H1 (cell line): ENCODE results near the gene RASGRP4.
"Not testable (repeated sequence)": the region's sequence is repeated elsewhere in the genome, so short reads cannot be mapped to it uniquely, and the experiment has no call there.

ENCODE experiments used
- BACH1 ChIP-seq: IDR thresholded peaks from 2 replicates; pipeline ENCODE4 v1.6.1; 2012; ENCODE audit warnings: low read length, improper control_type of control experiment
- BRCA1 ChIP-seq: IDR thresholded peaks from 2 replicates; pipeline ENCODE4 v1.6.1; 2012; ENCODE audit warnings: low read depth, low read length, improper control_type of control experiment
- EZH2 ChIP-seq: fragments of 200-600 bp; sonication (generic); IDR thresholded peaks from 2 replicates; pipeline ENCODE4 v1.7.1; 2012; ENCODE audit warnings: low read depth, mild to moderate bottlenecking, moderate library complexity, low read length, inconsistent platforms; ENCODE audit not compliant: severe bottlenecking
- GABPA ChIP-seq: IDR thresholded peaks from 2 replicates; pipeline ENCODE4 v1.6.1; 2011; ENCODE audit warnings: mild to moderate bottlenecking, low read length, moderate library complexity, borderline replicate concordance; ENCODE audit not compliant: insufficient read depth
- POLR2A ChIP-seq, 2 experiments: IDR thresholded peaks; 1 replicate in 1 of 2; 2 replicates in 1 of 2; pipeline ENCODE4 v1.6.1; 2011; ENCODE audit warnings: low read depth in 2 of 2, low read length in 2 of 2, mild to moderate bottlenecking in 2 of 2; ENCODE audit errors: control extremely low read depth in 1 of 2
- POLR2AphosphoS5 ChIP-seq: IDR thresholded peaks from 2 replicates; pipeline ENCODE4 v1.6.1; 2011; ENCODE audit warnings: low read depth, low read length
- POU5F1 ChIP-seq: IDR thresholded peaks from 2 replicates; pipeline ENCODE4 v1.6.1; 2011; ENCODE audit warnings: low read depth, mild to moderate bottlenecking, low read length, moderate library complexity
- SIN3A ChIP-seq, 2 experiments: IDR thresholded peaks in 1 of 2; conservative IDR thresholded peaks in 1 of 2; 2 replicates each; pipeline ENCODE4 v1.6.1; 2011 to 2012; ENCODE audit warnings: low read length in 2 of 2, improper control_type of control experiment in 1 of 2, low read depth in 1 of 2, mild to moderate bottlenecking in 1 of 2
- SP1 ChIP-seq: IDR thresholded peaks from 2 replicates; pipeline ENCODE4 v1.6.1; 2011; ENCODE audit warnings: low read depth, low read length
- SRF ChIP-seq: IDR thresholded peaks from 2 replicates; pipeline ENCODE4 v1.6.1; 2011; ENCODE audit warnings: mild to moderate bottlenecking, low read depth, low read length, moderate library complexity
- TF ChIP-seq, protein P1 (sequence below), 3 experiments: IDR thresholded peaks; 1 replicate in 2 of 3; 2 replicates in 1 of 3; pipeline versions ENCODE4 v1.5.1 to v1.6.1; 2011; ENCODE audit warnings: low read length in 3 of 3, mild to moderate bottlenecking in 3 of 3, inconsistent platforms in 2 of 3, low read depth in 1 of 3, moderate library complexity in 1 of 3; ENCODE audit not compliant: insufficient read depth in 1 of 3; ENCODE audit errors: control extremely low read depth in 1 of 3
- TF ChIP-seq, protein P2 (sequence below): IDR thresholded peaks from 2 replicates; pipeline ENCODE4 v1.6.1; 2012; ENCODE audit warnings: inconsistent platforms
- TF ChIP-seq, protein P3 (sequence below): IDR thresholded peaks from 2 replicates; pipeline ENCODE4 v1.6.1; 2011; ENCODE audit warnings: low read depth, mild to moderate bottlenecking, low read length; ENCODE audit not compliant: insufficient read depth

DNA sequence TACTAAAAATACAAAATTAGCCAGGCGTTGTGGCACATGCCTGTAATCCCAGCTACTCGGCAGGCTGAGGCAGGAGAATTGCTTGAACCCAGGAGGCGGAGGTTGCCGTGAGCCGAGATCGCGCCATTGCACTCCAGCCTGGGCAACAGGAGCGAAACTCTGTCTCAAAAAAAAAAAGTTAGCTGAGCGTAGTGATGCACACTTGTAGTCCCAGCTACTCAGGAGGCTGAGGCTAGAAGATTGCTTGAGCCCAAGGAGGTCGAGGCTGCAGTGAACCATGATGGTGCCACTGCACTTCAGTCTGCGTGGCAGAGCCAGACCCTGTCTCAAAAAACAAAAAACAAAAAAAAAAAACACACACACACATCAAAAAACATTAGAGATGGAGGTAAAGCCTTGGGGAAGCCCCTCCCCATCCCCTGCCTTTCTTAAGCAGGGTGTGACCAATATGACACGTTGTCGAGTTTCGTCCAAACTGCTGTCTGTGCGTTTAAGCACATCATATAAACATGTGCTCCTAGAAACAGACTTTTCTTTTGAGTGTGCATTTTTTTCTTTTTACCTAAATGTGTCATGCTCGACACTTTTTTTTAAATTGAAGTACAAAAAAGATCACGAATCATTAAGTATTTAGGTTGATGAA lies 1.1 kb upstream of the RASGRP4 start:
- not testable (repeated sequence) for TF ChIP-seq SP1; POLR2A (IDR thresholded peaks at IDR 0.05; ENCODE audit: control extremely low read depth in 1 of 2, low read depth in 2 of 2, low read length in 2 of 2); SIN3A (conservative IDR thresholded peaks at IDR 0.05 in 1 of 2, IDR thresholded peaks at IDR 0.05 in 1 of 2; ENCODE audit: low read depth in 1 of 2, low read length in 2 of 2); POU5F1; BRCA1; EZH2; BACH1; SRF; POLR2AphosphoS5; GABPA
- TF ChIP-seq, protein P1, sequence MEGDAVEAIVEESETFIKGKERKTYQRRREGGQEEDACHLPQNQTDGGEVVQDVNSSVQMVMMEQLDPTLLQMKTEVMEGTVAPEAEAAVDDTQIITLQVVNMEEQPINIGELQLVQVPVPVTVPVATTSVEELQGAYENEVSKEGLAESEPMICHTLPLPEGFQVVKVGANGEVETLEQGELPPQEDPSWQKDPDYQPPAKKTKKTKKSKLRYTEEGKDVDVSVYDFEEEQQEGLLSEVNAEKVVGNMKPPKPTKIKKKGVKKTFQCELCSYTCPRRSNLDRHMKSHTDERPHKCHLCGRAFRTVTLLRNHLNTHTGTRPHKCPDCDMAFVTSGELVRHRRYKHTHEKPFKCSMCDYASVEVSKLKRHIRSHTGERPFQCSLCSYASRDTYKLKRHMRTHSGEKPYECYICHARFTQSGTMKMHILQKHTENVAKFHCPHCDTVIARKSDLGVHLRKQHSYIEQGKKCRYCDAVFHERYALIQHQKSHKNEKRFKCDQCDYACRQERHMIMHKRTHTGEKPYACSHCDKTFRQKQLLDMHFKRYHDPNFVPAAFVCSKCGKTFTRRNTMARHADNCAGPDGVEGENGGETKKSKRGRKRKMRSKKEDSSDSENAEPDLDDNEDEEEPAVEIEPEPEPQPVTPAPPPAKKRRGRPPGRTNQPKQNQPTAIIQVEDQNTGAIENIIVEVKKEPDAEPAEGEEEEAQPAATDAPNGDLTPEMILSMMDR (IDR thresholded peaks at IDR 0.05; ENCODE audit: control extremely low read depth in 1 of 3, insufficient read depth in 1 of 3, low read depth in 1 of 3, low read length in 3 of 3): not testable (repeated sequence)
- TF ChIP-seq, protein P2, sequence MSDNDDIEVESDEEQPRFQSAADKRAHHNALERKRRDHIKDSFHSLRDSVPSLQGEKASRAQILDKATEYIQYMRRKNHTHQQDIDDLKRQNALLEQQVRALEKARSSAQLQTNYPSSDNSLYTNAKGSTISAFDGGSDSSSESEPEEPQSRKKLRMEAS: not testable (repeated sequence)
- TF ChIP-seq, protein P3, sequence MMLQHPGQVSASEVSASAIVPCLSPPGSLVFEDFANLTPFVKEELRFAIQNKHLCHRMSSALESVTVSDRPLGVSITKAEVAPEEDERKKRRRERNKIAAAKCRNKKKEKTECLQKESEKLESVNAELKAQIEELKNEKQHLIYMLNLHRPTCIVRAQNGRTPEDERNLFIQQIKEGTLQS: not testable (repeated sequence)
